ENCODE data around the gene CUBN. TPM values are rescaled to one million over a fixed set of nuclear protein-coding genes. Genes with fewer than 3 reads are reported as not detected.
"Not testable (repeated sequence)": the region's sequence is repeated elsewhere in the genome, so short reads cannot be mapped to it uniquely, and the experiment has no call there.

The CUBN gene
- total RNA-seq, 1 donor from 2014 or later: 6.8 TPM

- DNase-seq (ENCODE audit: low spot score in 2 of 2): no peak
- Histone ChIP-seq H3K4me1 (peaks cover 0 to 4% of the 10 kb centered on the region in 2 donors), H3K4me3 (no peak overlapping the region), H3K9me3 (no peaks in the 10 kb centered on the region), H3K36me3 (no peaks in the 10 kb centered on the region), H3K27me3 (no peaks in the 10 kb centered on the region), H3K27ac (no peak overlapping the region)
- intact Hi-C loops (cut with DNase I): no loop called here
- no peak for TF ChIP-seq CTCF (IDR thresholded peaks at IDR 0.05)
Measured at GRCh38 chr10:17115683-17116082, 13.9 kb downstream of the CUBN start.

GRCh38 chr10:17114878-17115444, 14.7 kb downstream of the CUBN start:
- H3K27me3 ChIP-seq; H3K9me3 ChIP-seq; H3K36me3 ChIP-seq; H3K4me1 ChIP-seq; DNase-seq (ENCODE audit: low spot score in 2 of 2); intact Hi-C loops (cut with DNase I); H3K4me3 ChIP-seq: not testable (repeated sequence)
- peak overlapping the region; percentile 17 to 68 for H3K27ac ChIP-seq

- Histone ChIP-seq H3K27me3 (no peaks in the 10 kb centered on the region), H3K4me3 (no peak overlapping the region), H3K36me3 (no peaks in the 10 kb centered on the region), H3K4me1 (peaks cover 0 to 4% of the 10 kb centered on the region in 2 donors), H3K27ac (peak overlapping the region; percentile 17 to 68), H3K9me3 (no peaks in the 10 kb centered on the region)
- intact Hi-C loops (cut with DNase I): no loop called here
- peak in 1 of 2 donors; percentile 67 for DNase-seq (ENCODE audit: low spot score in 2 of 2)
- TF ChIP-seq CTCF (IDR thresholded peaks at IDR 0.05): no peak
Measured at GRCh38 chr10:17113889-17114540, 15.6 kb downstream of the CUBN start.

GRCh38 chr10:17113346-17113745, 16.3 kb downstream of the CUBN start:
- Histone ChIP-seq H3K4me1 (peaks cover 0 to 4% of the 10 kb centered on the region in 2 donors), H3K36me3 (no peaks in the 10 kb centered on the region), H3K4me3 (no peak overlapping the region), H3K27me3 (no peaks in the 10 kb centered on the region), H3K9me3 (no peaks in the 10 kb centered on the region), H3K27ac (peak overlapping the region in 1 of 2 donors; percentile 17)
- no peak for DNase-seq (ENCODE audit: low spot score in 2 of 2)
- TF ChIP-seq CTCF (IDR thresholded peaks at IDR 0.05): no peak
- intact Hi-C loops (cut with DNase I): no loop called here

GRCh38 chr10:17112566-17112965, 17.0 kb downstream of the CUBN start:
- Histone ChIP-seq H3K9me3 (no peaks in the 10 kb centered on the region), H3K27ac (no peak overlapping the region), H3K4me3 (no peak overlapping the region), H3K27me3 (no peaks in the 10 kb centered on the region), H3K4me1 (peaks cover 0 to 4% of the 10 kb centered on the region in 2 donors), H3K36me3 (no peaks in the 10 kb centered on the region)
- intact Hi-C loops (cut with DNase I): no loop called here
- TF ChIP-seq CTCF (IDR thresholded peaks at IDR 0.05): no peak
- DNase-seq (ENCODE audit: low spot score in 2 of 2): no peak

- no peaks in the 10 kb centered on the region for H3K9me3 ChIP-seq
- intact Hi-C loops (cut with DNase I): loop anchor here (5.0 kb wide), 1 partner anchor 33 kb away; no protein-coding TSS in a partner anchor
Measured at GRCh38 chr10:17109475-17110207, 20.0 kb downstream of the CUBN start.

More at GRCh38 chr10:17109475-17110207, 20.0 kb downstream of the CUBN start:
- no peak for TF ChIP-seq CTCF (IDR thresholded peaks at IDR 0.05)
- no peak for DNase-seq (ENCODE audit: low spot score in 2 of 2)
- Histone ChIP-seq H3K27me3 (no peaks in the 10 kb centered on the region), H3K36me3 (no peaks in the 10 kb centered on the region), H3K4me3 (no peak overlapping the region), H3K27ac (no peak overlapping the region), H3K4me1 (no peaks in the 10 kb centered on the region)

Data from ascending aorta (tissue), 2 donors.